GM19372 (cell line): Measurements from ENCODE around the gene EVPL.

ENCODE experiments used
- ATAC-seq: cut with Tn5 transposase; IDR thresholded peaks from one replicate; pipeline ENCODE4 v1.9.1; 2021; ENCODE audit warnings: mild to moderate bottlenecking, low read depth, moderate library complexity; ENCODE audit not compliant: unreplicated experiment

The EVPL gene

DNA sequence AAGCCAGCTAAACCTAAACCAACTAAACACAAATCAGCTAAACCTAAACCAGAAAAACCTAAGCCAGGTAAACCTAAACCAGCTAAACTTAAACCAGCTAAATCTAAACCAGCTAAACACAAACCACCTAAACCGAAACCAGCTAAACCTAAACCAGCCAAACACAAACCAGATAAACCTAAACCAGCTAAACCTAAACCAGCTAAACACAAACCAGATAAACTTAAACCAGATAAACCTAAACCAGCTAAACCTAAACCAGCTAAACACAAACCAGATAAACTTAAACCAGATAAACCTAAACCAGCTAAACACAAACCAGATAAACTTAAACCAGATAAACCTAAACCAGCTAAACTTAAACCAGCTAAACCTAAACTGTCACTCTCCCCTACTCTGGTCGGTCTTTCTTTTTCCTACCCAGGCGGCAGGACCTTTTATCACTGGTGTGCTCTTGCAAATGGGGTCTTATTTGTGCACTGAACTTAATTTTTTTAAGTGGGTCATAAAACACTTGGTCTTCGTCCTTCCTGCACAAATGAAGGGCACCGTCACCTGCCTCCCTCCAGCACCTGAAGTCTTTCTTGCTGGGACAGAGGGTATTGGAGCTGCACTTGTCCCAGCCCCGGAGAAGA, 7.2 kb downstream of the EVPL start:
- no peak for ATAC-seq

DNA sequence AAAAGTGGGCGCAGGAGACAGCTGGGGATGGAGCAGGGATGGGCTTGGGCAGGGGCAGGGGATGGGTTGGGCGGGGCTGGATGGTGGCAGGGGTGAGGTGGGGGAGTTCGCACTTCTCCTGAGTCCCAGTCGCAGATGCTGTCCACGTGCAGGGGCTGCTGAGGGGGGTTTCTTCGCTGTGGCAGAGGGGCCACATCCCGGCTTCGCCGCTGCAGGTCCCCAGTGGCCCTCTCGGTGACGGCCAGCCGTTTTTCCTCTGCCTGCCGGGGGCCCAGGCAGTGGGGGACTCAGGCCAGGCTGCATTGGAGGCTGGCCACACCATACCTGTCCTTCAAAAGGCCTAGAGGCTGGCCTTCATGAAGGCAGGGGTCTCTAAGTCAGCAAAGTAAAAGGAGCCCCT, 8.3 kb downstream of the EVPL start:
- no peak for ATAC-seq

DNA sequence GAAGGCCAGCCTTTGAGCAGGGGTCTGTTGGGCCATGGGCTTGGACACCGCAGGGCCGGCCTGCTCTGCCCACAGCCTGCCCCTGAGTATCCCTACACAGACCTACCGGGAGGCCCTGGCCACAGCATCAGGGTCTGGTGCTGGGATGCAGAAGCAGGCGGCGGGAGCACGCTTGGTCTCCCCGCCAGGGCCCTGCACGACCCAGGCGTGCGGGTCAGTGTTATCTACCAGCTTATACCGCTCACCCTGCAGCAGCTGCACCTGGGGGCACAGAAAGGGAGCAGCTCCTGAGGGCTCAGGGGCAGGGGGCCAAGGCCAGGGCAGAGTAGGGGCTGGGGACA, 8.8 kb downstream of the EVPL start:
- no peak for ATAC-seq

DNA sequence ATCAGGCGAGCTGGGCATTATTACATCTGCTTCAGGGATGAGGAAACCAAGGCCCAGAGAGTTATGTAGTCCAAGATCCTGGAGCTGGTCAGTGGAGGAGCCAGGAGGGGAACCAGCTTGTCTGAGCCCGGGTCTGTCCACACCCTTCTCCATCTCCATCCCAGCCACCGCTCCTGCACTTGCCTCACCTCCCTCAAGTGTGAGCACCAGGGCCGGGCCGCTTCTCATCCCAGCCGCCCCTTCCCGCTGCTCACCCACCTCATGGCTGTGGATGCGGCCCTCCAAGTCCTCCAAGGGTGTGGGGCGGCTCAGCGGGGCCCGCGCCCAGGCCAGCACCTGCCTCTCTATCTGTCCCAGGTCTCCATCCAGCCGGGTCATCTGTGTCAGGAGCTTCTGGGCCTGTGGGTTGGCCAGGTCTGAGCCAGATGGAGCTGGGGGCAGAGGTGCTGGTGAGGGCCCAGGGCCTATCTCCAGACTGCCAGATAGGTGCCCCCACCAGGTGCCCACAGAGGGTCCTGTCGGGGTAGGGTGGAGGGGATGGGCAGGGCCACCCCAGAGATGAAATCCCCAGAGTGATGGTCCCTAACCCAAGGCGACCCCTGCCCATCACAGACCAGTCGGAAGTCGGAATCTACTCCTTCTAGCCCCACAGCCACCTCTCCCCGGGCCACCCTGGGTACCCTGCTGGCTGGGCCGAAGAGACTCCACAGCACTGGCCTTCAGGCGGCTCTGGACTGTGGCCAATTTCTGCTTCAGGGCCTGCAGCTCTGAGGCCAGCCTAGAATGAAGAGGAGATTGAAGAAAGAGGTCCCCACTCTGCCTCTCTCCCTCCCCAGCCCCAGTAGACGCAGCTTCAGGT, 9.4 kb downstream of the EVPL start:
- no peak for ATAC-seq

DNA sequence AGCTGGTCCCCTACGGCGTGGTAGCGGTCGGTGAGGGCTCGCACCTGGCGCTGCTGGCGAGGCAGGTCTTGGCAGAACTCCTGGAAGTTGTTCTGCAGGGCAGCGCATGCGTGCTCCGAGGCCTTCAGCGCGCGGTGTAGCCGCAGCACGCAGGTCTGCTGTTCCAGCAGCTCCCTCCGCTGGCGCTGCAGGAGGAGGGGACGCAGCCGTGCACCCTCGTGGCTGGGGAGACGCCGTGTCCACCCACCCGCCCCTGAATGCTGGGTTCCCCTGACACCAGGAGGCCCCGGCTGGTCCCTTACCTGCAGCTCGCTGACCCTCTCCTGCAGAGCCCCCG, 12.2 kb downstream of the EVPL start:
- ATAC-seq: no peak

DNA sequence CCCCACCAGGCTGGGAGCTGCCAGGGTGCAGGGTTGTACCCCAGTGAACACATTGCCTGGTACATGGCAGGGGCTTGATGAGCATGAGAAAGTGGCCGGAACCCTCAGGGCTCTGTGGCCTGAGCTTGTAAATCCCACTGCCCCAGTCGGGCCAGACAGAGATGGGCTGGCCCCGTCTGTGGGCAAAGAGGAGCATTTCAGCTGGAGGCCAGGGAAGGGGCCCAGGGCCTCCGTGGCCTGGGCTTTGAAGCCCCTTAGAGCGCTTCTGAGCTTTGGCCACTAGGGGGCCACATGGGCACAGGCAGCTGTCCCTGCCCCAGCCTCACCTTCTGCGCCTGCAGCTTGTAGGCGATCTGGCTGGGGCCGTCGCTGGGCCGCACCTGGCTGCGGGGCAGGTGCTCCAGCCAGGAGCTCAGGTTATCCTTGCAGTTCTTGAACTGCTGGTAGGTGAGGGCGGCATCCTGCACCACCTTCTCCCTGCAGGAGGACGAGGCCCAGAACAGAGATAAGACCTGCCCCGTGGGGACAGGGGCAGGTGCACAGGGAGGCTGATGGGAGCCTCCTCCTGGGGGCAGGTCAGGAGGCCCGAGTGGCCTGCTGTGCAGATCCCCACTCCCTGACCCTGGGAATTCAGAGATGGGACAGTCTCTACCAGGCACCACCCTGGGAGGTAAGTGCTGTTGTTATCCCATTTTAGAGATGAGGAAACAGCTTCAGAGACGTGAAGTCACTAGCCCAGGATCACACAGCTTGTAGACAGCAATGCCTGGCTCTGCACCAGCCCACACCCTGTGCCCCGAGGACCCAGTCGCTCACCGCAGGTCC, 12.8 kb downstream of the EVPL start:
- ATAC-seq: no peak

DNA sequence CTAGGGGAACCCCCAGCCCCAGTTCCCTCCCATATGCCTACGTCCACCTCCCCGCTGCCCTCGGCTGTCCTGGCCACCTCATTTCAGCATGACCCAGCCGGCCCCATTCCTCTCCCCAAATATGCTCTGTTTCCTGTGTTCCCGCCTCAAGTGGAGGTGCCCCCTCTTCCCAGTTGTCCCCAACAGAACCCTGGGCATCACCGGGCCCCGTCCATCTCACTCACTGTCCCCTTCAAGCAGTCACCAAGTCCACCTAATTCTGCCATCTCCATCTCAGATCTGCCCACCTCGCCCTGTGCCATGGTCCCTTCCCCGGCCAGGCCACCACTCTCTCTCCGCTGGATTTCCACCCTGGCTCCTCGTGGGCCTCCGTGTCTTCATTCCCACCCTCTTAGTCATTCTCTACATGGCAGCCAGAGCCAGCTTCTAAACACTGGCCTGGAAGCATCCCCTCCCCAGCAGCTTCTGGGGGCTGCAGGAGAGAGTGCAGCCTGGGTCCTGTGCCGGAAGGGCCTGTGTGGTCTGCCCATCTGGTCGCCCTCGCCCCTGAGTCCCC, 13.7 kb downstream of the EVPL start:
- no peak for ATAC-seq

DNA sequence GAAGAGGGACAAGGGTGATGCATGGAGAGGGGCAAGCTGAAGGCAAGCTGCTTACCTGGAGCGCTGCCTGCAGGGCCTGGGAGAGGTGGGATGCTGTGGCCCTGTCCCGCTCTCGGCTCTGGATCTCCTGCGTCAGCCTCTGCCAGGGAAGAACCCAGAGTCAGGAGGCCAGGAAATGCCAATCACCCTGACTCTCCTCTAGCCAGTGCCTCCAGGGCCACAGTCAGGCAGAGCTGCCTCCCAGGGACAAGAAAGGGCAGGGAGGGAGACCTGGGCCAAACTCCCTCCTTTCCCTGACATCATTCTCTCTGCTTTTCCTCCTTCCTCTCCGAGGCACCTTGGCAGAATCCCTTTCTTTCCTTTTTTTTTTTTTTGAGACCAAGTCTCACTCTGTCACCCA, 15.2 kb downstream of the EVPL start:
- ATAC-seq: no peak

DNA sequence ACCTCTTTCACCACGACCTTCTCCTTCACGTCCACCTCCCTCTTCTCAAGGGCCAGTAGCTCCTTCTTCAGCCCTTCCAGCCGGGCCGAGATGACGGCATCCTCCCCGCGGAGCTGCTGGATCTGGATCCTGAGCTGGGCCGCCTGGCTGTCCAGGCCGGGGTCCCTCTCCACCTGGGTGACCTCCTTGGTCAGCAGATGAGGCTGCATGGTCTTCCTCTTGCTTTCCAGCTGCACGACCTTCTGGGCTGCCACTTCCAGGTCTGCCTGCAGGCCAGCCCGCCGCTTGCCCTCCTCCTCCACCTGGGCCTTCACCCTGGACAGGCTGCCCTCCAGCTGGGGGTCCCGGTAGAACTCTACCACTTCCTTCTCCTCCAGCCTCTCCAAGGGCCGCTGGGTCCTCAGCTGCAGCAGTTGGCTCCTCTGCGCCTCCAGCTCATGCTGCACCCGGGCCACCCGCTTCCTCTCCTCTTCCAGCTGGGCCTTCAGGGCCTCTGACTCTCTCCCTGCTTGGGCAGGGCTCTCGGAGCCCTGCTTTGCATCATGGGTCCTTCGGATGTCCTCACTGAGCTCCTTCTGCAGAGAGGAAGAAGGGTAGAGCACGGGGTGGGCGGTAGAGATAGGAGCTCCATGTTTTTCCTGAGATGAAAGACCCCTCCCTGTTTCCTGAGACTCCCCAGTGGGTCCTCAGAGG, 17.0 kb downstream of the EVPL start:
- ATAC-seq: no peak

DNA sequence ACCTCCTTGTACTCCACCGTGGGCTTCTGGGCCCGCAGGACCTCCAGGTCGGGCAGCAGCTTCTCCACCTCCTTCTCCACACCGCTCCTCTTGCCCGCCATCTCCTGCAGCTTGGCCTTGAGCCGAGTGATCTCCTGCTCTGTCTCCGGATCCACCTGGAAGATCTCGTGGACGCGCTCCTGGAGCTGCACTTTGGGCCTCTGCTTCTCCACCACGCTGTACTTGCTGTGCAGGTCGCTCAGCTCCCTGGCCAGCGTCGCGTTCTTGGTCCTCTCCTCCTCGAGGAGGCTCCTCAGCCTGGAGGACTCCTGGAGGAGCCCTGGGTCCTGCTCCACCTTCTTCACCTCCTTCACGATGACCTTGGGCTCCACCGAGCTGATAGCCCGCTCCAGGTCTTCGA, 17.7 kb downstream of the EVPL start:
- no peak for ATAC-seq

DNA sequence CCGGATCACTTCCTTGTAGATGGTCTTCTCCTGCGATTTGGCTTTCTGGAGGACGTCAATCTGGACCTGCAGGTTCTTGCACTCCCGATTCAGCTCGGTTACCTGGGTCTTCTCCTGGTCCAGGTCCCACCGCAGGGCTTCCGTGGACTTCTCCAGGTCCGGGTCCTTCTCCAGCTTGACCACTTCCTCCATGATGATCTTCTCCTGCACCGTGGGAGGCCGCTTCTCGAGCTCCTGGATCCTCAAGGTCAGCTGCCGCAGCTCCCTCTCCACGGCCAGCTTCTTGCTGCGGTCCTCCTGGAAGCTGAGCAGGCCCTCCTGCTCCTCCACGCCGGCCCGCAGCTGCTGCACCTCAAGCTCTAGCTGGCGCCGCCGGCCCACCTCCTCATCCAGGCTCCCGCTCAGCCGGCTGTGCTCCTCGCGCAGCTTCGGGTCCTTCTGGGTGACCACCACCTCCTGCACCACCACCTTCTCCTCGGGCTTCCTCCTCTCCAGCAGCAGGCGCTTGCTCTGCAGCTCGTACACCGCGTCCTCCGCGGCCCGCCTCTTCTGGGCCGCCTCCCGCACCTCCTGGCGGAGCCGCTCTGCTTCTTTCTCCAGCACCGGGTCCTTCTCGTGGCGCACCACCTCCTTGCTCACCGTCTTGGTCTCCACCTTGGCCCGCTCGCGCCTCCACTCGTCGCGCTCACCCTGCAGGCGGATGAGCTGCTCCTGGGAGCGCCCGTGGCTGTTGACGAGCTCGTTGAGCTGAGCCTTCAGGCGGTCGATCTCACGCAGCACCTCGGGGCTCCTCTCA, 18.3 kb downstream of the EVPL start:
- no peak for ATAC-seq

DNA sequence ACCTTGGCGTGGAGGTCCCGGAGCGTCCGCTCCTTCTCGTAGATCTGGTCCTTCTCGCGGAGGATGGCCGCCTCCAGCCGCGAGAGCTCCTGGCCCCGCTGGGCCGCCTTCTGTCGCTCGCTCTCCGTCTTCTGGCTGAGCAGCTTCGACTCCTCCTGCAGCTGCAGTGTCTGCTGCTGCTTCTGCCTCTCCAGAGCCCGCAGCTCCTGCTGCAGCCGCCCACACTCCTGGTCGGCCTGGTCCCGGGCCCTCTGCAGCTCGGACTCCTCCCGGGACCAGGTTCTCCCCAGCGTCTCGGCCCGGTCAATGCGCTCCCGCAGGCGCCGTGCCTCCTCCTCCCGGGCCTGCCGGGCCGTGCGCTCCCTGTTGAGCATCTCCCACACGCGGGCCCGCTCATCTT, 18.9 kb downstream of the EVPL start:
- ATAC-seq: no peak

DNA sequence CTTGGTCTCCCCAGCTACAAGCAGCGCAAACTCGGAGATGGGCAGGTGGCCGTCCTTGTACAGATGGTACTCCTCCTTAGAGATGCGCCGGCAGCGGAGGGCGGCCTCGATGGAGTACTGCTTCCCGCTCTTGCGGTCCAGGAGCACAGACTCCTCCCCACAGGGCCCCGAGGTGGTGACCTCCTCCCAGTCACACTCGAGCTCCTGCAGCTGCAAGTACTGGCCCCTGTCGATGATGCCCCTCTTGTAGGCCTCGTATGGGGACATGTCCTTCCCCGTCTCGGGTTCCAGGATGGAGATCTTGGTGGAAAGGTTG, 19.3 kb downstream of the EVPL start:
- no peak for ATAC-seq

DNA sequence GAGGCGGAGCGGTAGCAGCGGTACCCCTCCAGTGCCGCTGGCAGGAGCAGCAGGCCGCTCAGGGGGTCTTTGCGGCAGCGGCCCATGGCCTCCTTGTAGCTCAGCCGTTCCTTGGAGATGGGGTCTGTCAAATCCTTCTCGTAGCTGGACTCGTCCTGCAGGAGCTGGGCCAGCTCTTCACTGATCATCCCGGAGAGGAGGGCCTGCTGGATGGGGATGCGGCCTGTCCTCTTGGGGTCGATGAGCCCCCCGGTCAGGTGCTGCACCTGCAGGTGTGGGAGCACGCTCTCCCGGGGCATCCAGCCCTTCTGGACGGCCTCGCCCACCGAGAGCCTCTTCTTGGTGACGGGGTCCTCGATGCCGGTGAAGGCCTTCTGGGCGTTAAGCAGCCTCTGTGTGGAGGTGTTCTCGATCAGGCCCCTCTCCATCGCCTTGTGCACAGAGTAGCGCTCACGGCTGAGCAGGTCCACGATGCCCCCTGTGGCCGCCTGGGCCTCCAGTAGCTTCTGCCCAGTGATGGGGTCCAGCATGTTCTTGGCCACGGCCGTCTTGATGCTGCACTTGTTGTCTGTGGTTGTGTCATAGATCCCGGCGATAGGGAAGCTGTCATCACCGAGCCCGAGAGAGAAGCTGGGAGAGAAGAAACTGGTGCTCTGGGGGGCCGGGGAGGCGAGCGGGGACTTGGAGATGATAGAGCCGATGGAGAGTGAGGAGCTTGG, 19.8 kb downstream of the EVPL start:
- ATAC-seq: no peak

DNA sequence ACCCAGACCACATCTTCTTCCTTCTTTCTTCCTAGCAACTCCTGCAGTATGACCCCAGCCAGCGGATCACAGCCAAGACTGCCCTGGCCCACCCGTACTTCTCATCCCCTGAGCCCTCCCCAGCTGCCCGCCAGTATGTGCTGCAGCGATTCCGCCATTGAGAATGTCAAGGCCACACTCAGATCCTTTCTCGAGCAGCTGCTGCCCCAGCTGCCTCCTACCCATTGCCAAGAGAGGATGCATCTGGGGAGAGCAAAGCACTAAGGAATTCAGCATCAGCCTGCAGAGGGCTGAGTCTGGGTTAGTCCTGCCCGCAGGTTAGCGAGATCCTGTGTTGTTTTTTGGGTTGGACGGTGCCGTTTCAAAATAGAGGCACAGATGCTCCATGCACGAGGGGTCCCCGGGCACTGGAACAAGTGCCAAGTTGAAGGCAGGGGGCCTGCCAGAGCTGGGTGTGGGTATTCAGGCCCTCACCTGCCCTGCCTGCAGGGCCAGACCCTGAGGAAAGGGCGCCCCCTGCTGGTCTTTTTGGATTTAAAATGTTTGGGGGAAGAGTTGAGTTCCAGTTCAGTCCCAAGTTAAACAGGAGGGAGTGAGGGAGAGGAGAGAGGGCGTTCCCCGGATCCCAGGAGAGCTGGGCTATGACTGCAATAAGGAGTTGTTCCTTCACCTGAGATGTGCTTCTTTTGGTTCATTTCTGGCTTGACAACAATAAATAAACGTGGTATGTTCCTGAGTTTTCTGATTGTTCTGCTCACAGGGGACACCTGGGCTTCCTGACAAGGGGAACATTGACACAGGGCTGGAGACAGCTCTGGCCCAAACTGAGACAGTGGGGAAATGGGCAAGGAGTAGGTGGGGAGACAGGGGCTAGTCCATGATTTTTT, 21.6 kb downstream of the EVPL start:
- no peak for ATAC-seq

DNA sequence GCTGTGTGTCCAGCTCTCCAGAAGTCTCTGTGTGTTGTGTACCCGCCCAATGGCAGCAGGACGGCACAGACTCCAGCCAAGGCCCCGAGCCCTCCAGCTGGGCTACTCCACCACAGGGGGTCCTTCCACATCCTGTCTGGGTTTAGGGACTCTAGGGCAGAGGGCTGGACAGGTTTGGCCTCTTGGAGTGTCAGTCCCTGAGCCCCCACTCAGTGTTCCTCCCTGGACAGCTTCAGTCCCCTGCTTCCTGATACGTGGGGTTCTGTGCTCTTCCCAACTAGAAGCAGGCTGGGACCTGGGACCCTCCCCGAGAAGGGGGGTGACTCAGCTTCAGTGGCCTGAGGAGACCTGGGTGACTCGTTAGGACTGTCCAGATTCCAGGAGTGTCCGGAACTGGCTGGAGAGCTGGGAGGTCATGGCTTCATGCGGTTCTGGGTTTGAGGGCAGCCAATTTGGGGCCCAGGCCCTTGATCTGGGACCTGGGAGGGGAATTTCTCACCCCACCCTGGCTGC, 22.3 kb downstream of the EVPL start:
- no peak for ATAC-seq

DNA sequence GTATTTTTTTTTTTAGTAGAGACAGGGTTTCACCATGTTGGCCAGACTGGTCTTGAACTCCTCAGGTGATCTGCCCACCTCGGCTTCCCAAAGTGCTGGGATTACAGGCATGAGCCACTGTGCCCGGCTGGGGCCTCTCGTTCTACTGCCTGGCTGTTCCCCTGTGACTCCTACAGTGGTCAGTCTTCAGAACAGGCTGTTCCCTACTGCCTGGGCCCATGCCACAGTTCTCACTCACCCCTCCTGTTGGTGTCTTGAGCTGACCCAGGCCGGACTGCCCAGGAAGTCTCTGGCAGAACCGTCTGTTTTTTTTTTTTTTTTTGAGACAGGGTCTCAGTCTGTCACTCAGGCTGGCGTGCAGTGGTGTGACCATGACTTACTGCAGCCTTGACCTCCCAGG, 23.2 kb downstream of the EVPL start:
- no peak for ATAC-seq

DNA sequence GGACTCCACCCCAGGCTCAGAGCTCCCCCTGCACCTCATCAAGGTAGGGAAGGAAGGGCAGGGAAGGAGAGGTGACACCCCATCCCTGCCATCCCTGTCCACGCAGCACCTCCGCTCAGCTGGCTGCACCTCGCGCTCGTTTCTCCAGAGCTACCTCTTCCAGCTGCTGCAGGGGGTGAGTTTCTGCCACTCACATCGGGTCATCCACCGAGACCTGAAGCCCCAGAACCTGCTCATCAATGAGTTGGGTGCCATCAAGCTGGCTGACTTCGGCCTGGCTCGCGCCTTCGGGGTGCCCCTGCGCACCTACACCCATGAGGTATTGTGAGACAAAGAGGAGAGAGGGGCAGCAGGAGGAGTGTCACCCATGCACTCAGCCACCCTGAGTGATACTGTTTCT, 25.0 kb downstream of the EVPL start:
- no peak for ATAC-seq
